Measurements from ENCODE around the gene DCLK1.

DCLK1 gene

GRCh38 chr13:35857769-35858168 lies 273.4 kb downstream of the DCLK1 start:
- no peak overlapping the region for H3K4me3 ChIP-seq (ENCODE audit: control insufficient read depth, low read depth, low read length)
- DNase-seq (ENCODE audit: low read depth): no peak
- no peak for TF ChIP-seq CTCF (IDR thresholded peaks at IDR 0.05; ENCODE audit: control insufficient read depth, insufficient read depth, low read depth, low read length, missing control alignments)

GRCh38 chr13:35856721-35857364 lies 274.3 kb downstream of the DCLK1 start:
- no peak overlapping the region for H3K4me3 ChIP-seq (ENCODE audit: control insufficient read depth, low read depth, low read length)
- TF ChIP-seq CTCF (IDR thresholded peaks at IDR 0.05; ENCODE audit: control insufficient read depth, insufficient read depth, low read depth, low read length, missing control alignments): no peak
- DNase-seq (ENCODE audit: low read depth): no peak

GRCh38 chr13:35856084-35856483 lies 275.1 kb downstream of the DCLK1 start:
- no peak for DNase-seq (ENCODE audit: low read depth)
- no peak for TF ChIP-seq CTCF (IDR thresholded peaks at IDR 0.05; ENCODE audit: control insufficient read depth, insufficient read depth, low read depth, low read length, missing control alignments)
- no peak overlapping the region for H3K4me3 ChIP-seq (ENCODE audit: control insufficient read depth, low read depth, low read length)

GRCh38 chr13:35855531-35856019 lies 275.6 kb downstream of the DCLK1 start:
- no peak overlapping the region for H3K4me3 ChIP-seq (ENCODE audit: control insufficient read depth, low read depth, low read length)
- TF ChIP-seq CTCF (IDR thresholded peaks at IDR 0.05; ENCODE audit: control insufficient read depth, insufficient read depth, low read depth, low read length, missing control alignments): no peak
- no peak for DNase-seq (ENCODE audit: low read depth)

- no peak overlapping the region for H3K4me3 ChIP-seq (ENCODE audit: control insufficient read depth, low read depth, low read length)
- no peak for DNase-seq (ENCODE audit: low read depth)
- TF ChIP-seq CTCF (IDR thresholded peaks at IDR 0.05; ENCODE audit: control insufficient read depth, insufficient read depth, low read depth, low read length, missing control alignments): no peak
These were observed 276.9 kb downstream of the DCLK1 start for GRCh38 chr13:35854286-35854685.

- no peak for DNase-seq (ENCODE audit: low read depth)
- TF ChIP-seq CTCF (IDR thresholded peaks at IDR 0.05; ENCODE audit: control insufficient read depth, insufficient read depth, low read depth, low read length, missing control alignments): no peak
- no peak overlapping the region for H3K4me3 ChIP-seq (ENCODE audit: control insufficient read depth, low read depth, low read length)
These were observed 279.3 kb downstream of the DCLK1 start for GRCh38 chr13:35851881-35852280.

Data from AG09309 (cell line).